NCI-H2081 treated with DMSO at 0.1 percent for 48 hours (cell line): Measurements from ENCODE around the gene INTS1.
"Not testable (repeated sequence)": the region's sequence is repeated elsewhere in the genome, so short reads cannot be mapped to it uniquely, and the experiment has no call there.

Source experiments
- DNase-seq: peaks from one replicate; lab custom pipeline; 2025; lab: John Stamatoyannopoulos, UW

Gene INTS1

GRCh38 chr7:1460821-1461645 lies 43.2 kb downstream of the INTS1 start:
- no peak for DNase-seq

- no peak for DNase-seq
Measured at GRCh38 chr7:1459920-1460820, 44.0 kb downstream of the INTS1 start.

GRCh38 chr7:1459512-1459892 lies 44.7 kb downstream of the INTS1 start:
- peak; percentile 84 for DNase-seq

- DNase-seq: no peak
Measured at GRCh38 chr7:1458683-1459511, 45.3 kb downstream of the INTS1 start, which contains the start of gene MICALL2. Gene MICALL2 (minus strand): TSS chr7:1459470. CDS start chr7:1459326, 144 bp downstream.

- DNase-seq: no peak
Measured at GRCh38 chr7:1457949-1458682, 46.1 kb downstream of the INTS1 start.

- no peak for DNase-seq
Measured at GRCh38 chr7:1457059-1457948, 46.9 kb downstream of the INTS1 start.

- DNase-seq: no peak
Measured at GRCh38 chr7:1455955-1456354, 48.2 kb downstream of the INTS1 start.

GRCh38 chr7:1455241-1455939 lies 48.8 kb downstream of the INTS1 start:
- DNase-seq: no peak

GRCh38 chr7:1454542-1454941 lies 49.6 kb downstream of the INTS1 start:
- DNase-seq: no peak

- no peak for DNase-seq
Measured at GRCh38 chr7:1452205-1452604, 52.0 kb downstream of the INTS1 start.

- no peak for DNase-seq
Measured at GRCh38 chr7:1450987-1451386, 53.2 kb downstream of the INTS1 start.

- no peak for DNase-seq
Measured at GRCh38 chr7:1450431-1450830, 53.8 kb downstream of the INTS1 start.

GRCh38 chr7:1449951-1450350 lies 54.2 kb downstream of the INTS1 start:
- DNase-seq: no peak

- DNase-seq: no peak
Measured at GRCh38 chr7:1449501-1449900, 54.7 kb downstream of the INTS1 start.

GRCh38 chr7:1448958-1449357 lies 55.2 kb downstream of the INTS1 start:
- no peak for DNase-seq

- no peak for DNase-seq
Measured at GRCh38 chr7:1447551-1448244, 56.5 kb downstream of the INTS1 start.

GRCh38 chr7:1447112-1447511 lies 57.1 kb downstream of the INTS1 start:
- no peak for DNase-seq

GRCh38 chr7:1446620-1447032 lies 57.6 kb downstream of the INTS1 start:
- DNase-seq: no peak

- DNase-seq: not testable (repeated sequence)
Measured at GRCh38 chr7:1446026-1446425, 58.2 kb downstream of the INTS1 start.
